ENCODE results near the gene CLOCK. TPM values are rescaled to one million over a fixed set of nuclear protein-coding genes. Genes with fewer than 3 reads are reported as not detected.

CLOCK gene
- total and polyA plus RNA-seq, 2 experiments from 2014 or later: 9.6 to 29.3 TPM

- no peaks in the 10 kb centered on the region for H3K36me3 ChIP-seq (replicated peaks; ENCODE audit: insufficient read depth, low read depth)
- H3K4me1 ChIP-seq (ENCODE audit: insufficient read depth): peaks cover 6% of the 10 kb centered on the region
- peak; percentile 30 for DNase-seq (ENCODE audit: low spot score)
- no peaks in the 10 kb centered on the region for H3K27me3 ChIP-seq
- no peak overlapping the region for H3K4me2 ChIP-seq
- no peaks in the 10 kb centered on the region for H3K79me2 ChIP-seq
- WGBS (ENCODE audit: low lambda C conversion rate, missing lambda C conversion rate): 79% methylated on average over 3 of the region's 3 CpGs
- H4K20me1 ChIP-seq (ENCODE audit: insufficient read depth, poor library complexity, severe bottlenecking): no peaks in the 10 kb centered on the region
- H2AFZ ChIP-seq: no peak overlapping the region
- H3K27ac ChIP-seq: peak overlapping the region; percentile 8
- H3K9me3 ChIP-seq (ENCODE audit: low read depth): no peaks in the 10 kb centered on the region
- no peak overlapping the region for H3K4me3 ChIP-seq
- no peaks in the 10 kb centered on the region for H3K9me2 ChIP-seq (replicated peaks; ENCODE audit: insufficient read depth)
- TF ChIP-seq CTCF (IDR thresholded peaks at IDR 0.05; ENCODE audit: poor library complexity) (peak; percentile 26), EZH2phosphoT487 (IDR thresholded peaks at IDR 0.05; ENCODE audit: low read depth, severe bottlenecking, unreplicated experiment) (no peak), EZH2 (IDR thresholded peaks at IDR 0.05; ENCODE audit: borderline replicate concordance) (no peak)
Observed at GRCh38 chr4:55435141-55435841, 111.4 kb downstream of the CLOCK start.

GRCh38 chr4:55431710-55432336 lies 114.9 kb downstream of the CLOCK start:
- H3K4me2 ChIP-seq: no peak overlapping the region
- no peak for TF ChIP-seq EZH2phosphoT487 (IDR thresholded peaks at IDR 0.05; ENCODE audit: low read depth, severe bottlenecking, unreplicated experiment)
- no peak for TF ChIP-seq CTCF (IDR thresholded peaks at IDR 0.05; ENCODE audit: poor library complexity)
- no peak for TF ChIP-seq EZH2 (IDR thresholded peaks at IDR 0.05; ENCODE audit: borderline replicate concordance)
- no peaks in the 10 kb centered on the region for H3K9me3 ChIP-seq (ENCODE audit: low read depth)
- no peaks in the 10 kb centered on the region for H3K9me2 ChIP-seq (replicated peaks; ENCODE audit: insufficient read depth)
- H3K27me3 ChIP-seq: no peaks in the 10 kb centered on the region
- no peaks in the 10 kb centered on the region for H3K36me3 ChIP-seq (replicated peaks; ENCODE audit: insufficient read depth, low read depth)
- no peaks in the 10 kb centered on the region for H3K79me2 ChIP-seq
- H3K4me1 ChIP-seq (ENCODE audit: insufficient read depth): no peaks in the 10 kb centered on the region
- H2AFZ ChIP-seq: no peak overlapping the region
- H3K27ac ChIP-seq: no peak overlapping the region
- H3K4me3 ChIP-seq: no peak overlapping the region
- no peak for DNase-seq (ENCODE audit: low spot score)
- H4K20me1 ChIP-seq (ENCODE audit: insufficient read depth, poor library complexity, severe bottlenecking): no peaks in the 10 kb centered on the region
- WGBS (ENCODE audit: low lambda C conversion rate, missing lambda C conversion rate): 83% methylated on average over 6 of the region's 6 CpGs

GRCh38 chr4:55424791-55425190 lies 121.9 kb downstream of the CLOCK start:
- Histone ChIP-seq H3K79me2 (peaks cover 8% of the 10 kb centered on the region), H3K4me2 (no peak overlapping the region), H4K20me1 (ENCODE audit: insufficient read depth, poor library complexity, severe bottlenecking) (no peaks in the 10 kb centered on the region), H3K36me3 (replicated peaks; ENCODE audit: insufficient read depth, low read depth) (no peaks in the 10 kb centered on the region), H3K9me2 (replicated peaks; ENCODE audit: insufficient read depth) (no peaks in the 10 kb centered on the region), H3K4me1 (ENCODE audit: insufficient read depth) (no peaks in the 10 kb centered on the region), H3K27ac (no peak overlapping the region), H3K4me3 (no peak overlapping the region), H3K9me3 (ENCODE audit: low read depth) (no peaks in the 10 kb centered on the region), H3K27me3 (no peaks in the 10 kb centered on the region), H2AFZ (no peak overlapping the region)
- TF ChIP-seq EZH2phosphoT487 (IDR thresholded peaks at IDR 0.05; ENCODE audit: low read depth, severe bottlenecking, unreplicated experiment) (no peak), EZH2 (IDR thresholded peaks at IDR 0.05; ENCODE audit: borderline replicate concordance) (no peak), CTCF (IDR thresholded peaks at IDR 0.05; ENCODE audit: poor library complexity) (no peak)
- DNase-seq (ENCODE audit: low spot score): no peak
- 89% methylated on average over 3 of the region's 3 CpGs for WGBS (ENCODE audit: low lambda C conversion rate, missing lambda C conversion rate)
